Measurements from ENCODE around the gene ZNF469.
"Not testable (repeated sequence)": the region's sequence is repeated elsewhere in the genome, so short reads cannot be mapped to it uniquely, and the experiment has no call there.

The ZNF469 gene

GRCh38 chr16:88355389-88356123 is 27.2 kb upstream of the ZNF469 start:
- H3K27me3 ChIP-seq (ENCODE audit: control insufficient read depth, insufficient read depth, low read length) = no peaks in the 10 kb centered on the region
- H3K27ac ChIP-seq (ENCODE audit: low read depth, low read length) = no peak overlapping the region
- H3K9me3 ChIP-seq (ENCODE audit: control insufficient read depth, insufficient read depth, low read depth, low read length) = 0 out of 2 replicates have a peak, but pooled peaks cover 2% of the 10 kb centered on the region
- H3K4me1 ChIP-seq (ENCODE audit: control insufficient read depth, insufficient read depth, low read length) = no peaks in the 10 kb centered on the region; the same call in 1 of the 2 replicates
- H3K4me3 ChIP-seq (ENCODE audit: low read depth, low read length) = no peak overlapping the region
- no peak overlapping the region for H3K9ac ChIP-seq (ENCODE audit: low read length)
- no peaks in the 10 kb centered on the region for H3K36me3 ChIP-seq (ENCODE audit: control insufficient read depth, insufficient read depth, low read length)

GRCh38 chr16:88356124-88356726 is 26.5 kb upstream of the ZNF469 start:
- Histone ChIP-seq H3K27ac (ENCODE audit: low read depth, low read length) (no peak overlapping the region), H3K4me3 (ENCODE audit: low read depth, low read length) (no peak overlapping the region), H3K27me3 (ENCODE audit: control insufficient read depth, insufficient read depth, low read length) (no peaks in the 10 kb centered on the region), H3K9me3 (ENCODE audit: control insufficient read depth, insufficient read depth, low read depth, low read length) (peaks cover 8% of the 10 kb centered on the region; the same call in 1 of the 2 replicates), H3K36me3 (ENCODE audit: control insufficient read depth, insufficient read depth, low read length) (no peaks in the 10 kb centered on the region), H3K9ac (ENCODE audit: low read length) (no peak overlapping the region), H3K4me1 (ENCODE audit: control insufficient read depth, insufficient read depth, low read length) (no peaks in the 10 kb centered on the region; the same call in 1 of the 2 replicates)

GRCh38 chr16:88356727-88357199 is 26.0 kb upstream of the ZNF469 start:
- H3K9me3 ChIP-seq (ENCODE audit: control insufficient read depth, insufficient read depth, low read depth, low read length) = peaks cover 11% of the 10 kb centered on the region
- H3K4me3 ChIP-seq (ENCODE audit: low read depth, low read length) = no peak overlapping the region
- no peak overlapping the region for H3K9ac ChIP-seq (ENCODE audit: low read length)
- H3K27me3 ChIP-seq (ENCODE audit: control insufficient read depth, insufficient read depth, low read length) = no peaks in the 10 kb centered on the region
- H3K27ac ChIP-seq (ENCODE audit: low read depth, low read length) = no peak overlapping the region
- H3K36me3 ChIP-seq (ENCODE audit: control insufficient read depth, insufficient read depth, low read length) = no peaks in the 10 kb centered on the region
- no peaks in the 10 kb centered on the region for H3K4me1 ChIP-seq (ENCODE audit: control insufficient read depth, insufficient read depth, low read length)

- Histone ChIP-seq H3K27ac (ENCODE audit: low read depth, low read length) (no peak overlapping the region), H3K4me1 (ENCODE audit: control insufficient read depth, insufficient read depth, low read length) (no peaks in the 10 kb centered on the region), H3K4me3 (ENCODE audit: low read depth, low read length) (no peak overlapping the region), H3K27me3 (ENCODE audit: control insufficient read depth, insufficient read depth, low read length) (peaks cover 5% of the 10 kb centered on the region; the same call in 1 of the 2 replicates), H3K36me3 (ENCODE audit: control insufficient read depth, insufficient read depth, low read length) (no peaks in the 10 kb centered on the region), H3K9ac (ENCODE audit: low read length) (no peak overlapping the region), H3K9me3 (ENCODE audit: control insufficient read depth, insufficient read depth, low read depth, low read length) (peaks cover 14% of the 10 kb centered on the region)
Observed at GRCh38 chr16:88357317-88358022, 25.3 kb upstream of the ZNF469 start.

- H3K27ac ChIP-seq (ENCODE audit: low read depth, low read length) = no peak overlapping the region
- H3K9me3 ChIP-seq (ENCODE audit: control insufficient read depth, insufficient read depth, low read depth, low read length) = peaks cover 14% of the 10 kb centered on the region
- peaks cover 5% of the 10 kb centered on the region; the same call in 1 of the 2 replicates for H3K27me3 ChIP-seq (ENCODE audit: control insufficient read depth, insufficient read depth, low read length)
- H3K9ac ChIP-seq (ENCODE audit: low read length) = no peak overlapping the region
- H3K4me1 ChIP-seq (ENCODE audit: control insufficient read depth, insufficient read depth, low read length) = no peaks in the 10 kb centered on the region
- H3K4me3 ChIP-seq (ENCODE audit: low read depth, low read length) = no peak overlapping the region
- H3K36me3 ChIP-seq (ENCODE audit: control insufficient read depth, insufficient read depth, low read length) = no peaks in the 10 kb centered on the region
Observed at GRCh38 chr16:88358023-88358420, 24.7 kb upstream of the ZNF469 start.

GRCh38 chr16:88359008-88359407 is 23.8 kb upstream of the ZNF469 start:
- Histone ChIP-seq H3K9me3 (ENCODE audit: control insufficient read depth, insufficient read depth, low read depth, low read length) (peaks cover 14% of the 10 kb centered on the region), H3K4me1 (ENCODE audit: control insufficient read depth, insufficient read depth, low read length) (no peaks in the 10 kb centered on the region), H3K9ac (ENCODE audit: low read length) (no peak overlapping the region), H3K27ac (ENCODE audit: low read depth, low read length) (no peak overlapping the region), H3K4me3 (ENCODE audit: low read depth, low read length) (no peak overlapping the region), H3K27me3 (ENCODE audit: control insufficient read depth, insufficient read depth, low read length) (peaks cover 5% of the 10 kb centered on the region; the same call in 1 of the 2 replicates), H3K36me3 (ENCODE audit: control insufficient read depth, insufficient read depth, low read length) (no peaks in the 10 kb centered on the region)

- not testable (repeated sequence) for H3K4me1 ChIP-seq (ENCODE audit: control insufficient read depth, insufficient read depth, low read length); H3K36me3 ChIP-seq (ENCODE audit: control insufficient read depth, insufficient read depth, low read length); H3K27ac ChIP-seq (ENCODE audit: low read depth, low read length); H3K27me3 ChIP-seq (ENCODE audit: control insufficient read depth, insufficient read depth, low read length); H3K4me3 ChIP-seq (ENCODE audit: low read depth, low read length); H3K9ac ChIP-seq (ENCODE audit: low read length)
- peaks cover 14% of the 10 kb centered on the region for H3K9me3 ChIP-seq (ENCODE audit: control insufficient read depth, insufficient read depth, low read depth, low read length)
Observed at GRCh38 chr16:88360401-88360800, 22.4 kb upstream of the ZNF469 start.

GRCh38 chr16:88360999-88361398 is 21.8 kb upstream of the ZNF469 start:
- H3K27me3 ChIP-seq (ENCODE audit: control insufficient read depth, insufficient read depth, low read length) = peaks cover 5% of the 10 kb centered on the region; the same call in 1 of the 2 replicates
- no peaks in the 10 kb centered on the region for H3K4me1 ChIP-seq (ENCODE audit: control insufficient read depth, insufficient read depth, low read length)
- H3K9ac ChIP-seq (ENCODE audit: low read length) = no peak overlapping the region
- H3K4me3 ChIP-seq (ENCODE audit: low read depth, low read length) = no peak overlapping the region
- no peaks in the 10 kb centered on the region for H3K36me3 ChIP-seq (ENCODE audit: control insufficient read depth, insufficient read depth, low read length)
- H3K9me3 ChIP-seq (ENCODE audit: control insufficient read depth, insufficient read depth, low read depth, low read length) = peaks cover 16% of the 10 kb centered on the region
- no peak overlapping the region for H3K27ac ChIP-seq (ENCODE audit: low read depth, low read length)

GRCh38 chr16:88361775-88362174 is 21.0 kb upstream of the ZNF469 start:
- H3K9ac ChIP-seq (ENCODE audit: low read length) = no peak overlapping the region
- no peaks in the 10 kb centered on the region for H3K36me3 ChIP-seq (ENCODE audit: control insufficient read depth, insufficient read depth, low read length)
- H3K27ac ChIP-seq (ENCODE audit: low read depth, low read length) = no peak overlapping the region
- H3K27me3 ChIP-seq (ENCODE audit: control insufficient read depth, insufficient read depth, low read length) = peaks cover 5% of the 10 kb centered on the region; the same call in 1 of the 2 replicates
- no peaks in the 10 kb centered on the region for H3K4me1 ChIP-seq (ENCODE audit: control insufficient read depth, insufficient read depth, low read length)
- H3K9me3 ChIP-seq (ENCODE audit: control insufficient read depth, insufficient read depth, low read depth, low read length) = peaks cover 20% of the 10 kb centered on the region
- H3K4me3 ChIP-seq (ENCODE audit: low read depth, low read length) = no peak overlapping the region

- no peak overlapping the region for H3K4me3 ChIP-seq (ENCODE audit: low read depth, low read length)
Observed at GRCh38 chr16:88363239-88363891, 19.4 kb upstream of the ZNF469 start.

More at GRCh38 chr16:88363239-88363891, 19.4 kb upstream of the ZNF469 start:
- Histone ChIP-seq H3K27me3 (ENCODE audit: control insufficient read depth, insufficient read depth, low read length) (peaks cover 5% of the 10 kb centered on the region; the same call in 1 of the 2 replicates), H3K9ac (ENCODE audit: low read length) (no peak overlapping the region), H3K4me1 (ENCODE audit: control insufficient read depth, insufficient read depth, low read length) (no peaks in the 10 kb centered on the region), H3K36me3 (ENCODE audit: control insufficient read depth, insufficient read depth, low read length) (no peaks in the 10 kb centered on the region), H3K27ac (ENCODE audit: low read depth, low read length) (no peak overlapping the region), H3K9me3 (ENCODE audit: control insufficient read depth, insufficient read depth, low read depth, low read length) (peaks cover 20% of the 10 kb centered on the region)

Data from HUES6 (cell line).